Osteocyte (in vitro differentiated cells): Measurements from ENCODE around the gene LZTS2. TPM values are rescaled to one million over a fixed set of nuclear protein-coding genes. Genes with fewer than 3 reads are reported as not detected.
A peak's percentile ranks its signal among the peaks of the same experiment; 100 is the strongest.

ENCODE experiments used
- DNase-seq: peaks from one replicate; pipeline ENCODE4 v3.0.0; 2021; ENCODE audit warnings: mixed read lengths; ENCODE audit not compliant: unreplicated experiment; ENCODE audit errors: extremely low spot score
- H3K27ac Mint-ChIP-seq: one replicate; pipeline ENCODE4 v1.8.0; 2021; ENCODE audit warnings: mild to moderate bottlenecking, mixed read lengths; ENCODE audit not compliant: unreplicated experiment
- H3K27me3 Mint-ChIP-seq: one replicate; pipeline ENCODE4 v1.8.0; 2021; ENCODE audit warnings: mixed read lengths; ENCODE audit not compliant: unreplicated experiment
- H3K36me3 Mint-ChIP-seq: one replicate; pipeline ENCODE4 v1.8.0; 2021; ENCODE audit warnings: mixed read lengths; ENCODE audit not compliant: unreplicated experiment
- H3K4me1 Mint-ChIP-seq: one replicate; pipeline ENCODE4 v1.8.0; 2021; ENCODE audit warnings: mixed read lengths; ENCODE audit not compliant: unreplicated experiment
- H3K4me3 Mint-ChIP-seq: one replicate; pipeline ENCODE4 v1.8.0; 2021; ENCODE audit warnings: mild to moderate bottlenecking, moderate library complexity, mixed read lengths; ENCODE audit not compliant: unreplicated experiment
- H3K9me3 Mint-ChIP-seq: one replicate; pipeline ENCODE4 v1.8.0; 2021; ENCODE audit warnings: mixed read lengths; ENCODE audit not compliant: unreplicated experiment
- CTCF ChIP-seq: fragments of 200-600 bp; sonication (generic); IDR thresholded peaks from 2 replicates; pipeline ENCODE4 v1.5.0; 2021; ENCODE audit warnings: antibody characterized with exemption, mild to moderate bottlenecking, moderate library complexity
- total RNA-seq: library from RNA; stranded (reverse); gene quantifications from 2 replicates; pipeline ENCODE4 v1.2.1, GENCODE V29; 2021

LZTS2 gene
- total RNA-seq, 1 donor from 2014 or later, result 72.1 TPM

GRCh38 chr10:100987685-100988049, 11.9 kb upstream of the LZTS2 start:
- Mint-ChIP-seq H3K27me3 (no peaks in the 10 kb centered on the region), H3K4me1 (peaks cover 23% of the 10 kb centered on the region), H3K9me3 (no peaks in the 10 kb centered on the region), H3K4me3 (peak overlapping the region; percentile 94), H3K27ac (peak overlapping the region; percentile 79), H3K36me3 (peaks cover 15% of the 10 kb centered on the region)
- TF ChIP-seq CTCF, result no peak
- no peak for DNase-seq

GRCh38 chr10:100988166-100988565, 11.4 kb upstream of the LZTS2 start:
- no peak overlapping the region for H3K27ac Mint-ChIP-seq
- H3K27me3 Mint-ChIP-seq, result no peaks in the 10 kb centered on the region
- H3K36me3 Mint-ChIP-seq, result peaks cover 17% of the 10 kb centered on the region
- H3K9me3 Mint-ChIP-seq, result no peaks in the 10 kb centered on the region
- no peak for DNase-seq
- TF ChIP-seq CTCF, result no peak
- H3K4me1 Mint-ChIP-seq, result peaks cover 23% of the 10 kb centered on the region
- H3K4me3 Mint-ChIP-seq, result peak overlapping the region; percentile 94

- no peak overlapping the region for H3K27ac Mint-ChIP-seq
- H3K27me3 Mint-ChIP-seq, result no peaks in the 10 kb centered on the region
- H3K9me3 Mint-ChIP-seq, result no peaks in the 10 kb centered on the region
- H3K4me1 Mint-ChIP-seq, result peaks cover 23% of the 10 kb centered on the region
- H3K4me3 Mint-ChIP-seq, result no peak overlapping the region
- no peak for DNase-seq
- H3K36me3 Mint-ChIP-seq, result peaks cover 20% of the 10 kb centered on the region
- no peak for TF ChIP-seq CTCF
These were observed 10.5 kb upstream of the LZTS2 start for GRCh38 chr10:100989088-100989487.

- H3K9me3 Mint-ChIP-seq, result no peaks in the 10 kb centered on the region
- H3K27ac Mint-ChIP-seq, result no peak overlapping the region
- H3K4me3 Mint-ChIP-seq, result no peak overlapping the region
- H3K36me3 Mint-ChIP-seq, result peaks cover 14% of the 10 kb centered on the region
- no peak for DNase-seq
- no peaks in the 10 kb centered on the region for H3K27me3 Mint-ChIP-seq
- peak; percentile 80 for TF ChIP-seq CTCF
- peaks cover 20% of the 10 kb centered on the region for H3K4me1 Mint-ChIP-seq
These were observed 5.5 kb upstream of the LZTS2 start for GRCh38 chr10:100993986-100994708.

GRCh38 chr10:100995181-100995580, 4.4 kb upstream of the LZTS2 start:
- H3K4me3 Mint-ChIP-seq, result no peak overlapping the region
- no peak for DNase-seq
- peaks cover 14% of the 10 kb centered on the region for H3K36me3 Mint-ChIP-seq
- H3K27me3 Mint-ChIP-seq, result no peaks in the 10 kb centered on the region
- H3K4me1 Mint-ChIP-seq, result peaks cover 19% of the 10 kb centered on the region
- H3K9me3 Mint-ChIP-seq, result no peaks in the 10 kb centered on the region
- H3K27ac Mint-ChIP-seq, result no peak overlapping the region
- no peak for TF ChIP-seq CTCF
